HUES64 (cell line): ENCODE data around the gene SMARCD3. TPM values are rescaled to one million over a fixed set of nuclear protein-coding genes. Genes with fewer than 3 reads are reported as not detected.

Experiments
- H3K27ac ChIP-seq: 2 replicates; pipeline ENCODE4 v1.7.0; 2013; ENCODE audit warnings: low read depth, low read length, inconsistent platforms
- H3K27me3 ChIP-seq: 2 replicates; pipeline ENCODE4 v1.6.1; 2013; ENCODE audit warnings: mild to moderate bottlenecking, low read length; ENCODE audit not compliant: insufficient read depth
- H3K36me3 ChIP-seq: 2 replicates; pipeline ENCODE4 v1.6.1; 2013; ENCODE audit warnings: mild to moderate bottlenecking, low read length; ENCODE audit not compliant: insufficient read depth
- H3K4me1 ChIP-seq: 2 replicates; pipeline ENCODE4 v1.6.1; 2013; ENCODE audit warnings: mild to moderate bottlenecking, low read length, moderate library complexity; ENCODE audit not compliant: insufficient read depth
- H3K4me3 ChIP-seq: 2 replicates; pipeline ENCODE4 v1.5.1; 2013; ENCODE audit warnings: mild to moderate bottlenecking, low read length, moderate library complexity
- H3K9ac ChIP-seq: 2 replicates; pipeline ENCODE4 v1.6.1; 2013; ENCODE audit warnings: mild to moderate bottlenecking, low read depth, low read length
- H3K9me3 ChIP-seq: 2 replicates; pipeline ENCODE4 v1.6.1; 2013; ENCODE audit warnings: low read depth, low read length; ENCODE audit not compliant: insufficient read depth
- WGBS: fragments of 150-250, 120-280 bp; methylation state at CpG from one replicate; pipeline ENCODE4 v1.1.7; 2013; ENCODE audit warnings: missing lambda C conversion rate; 5-methylcytosine and 5-hydroxymethylcytosine counted together
- polyA plus RNA-seq, 2 experiments: library from polyadenylated mRNA; stranded (reverse); fragments of 50-300 nt; gene quantifications; one replicate each; pipeline ENCODE4 v1.2.3, GENCODE V29; 2013

The SMARCD3 gene
- 7.7 TPM for polyA plus RNA-seq (2013, experiment 1 of 2)
- 11.5 TPM for polyA plus RNA-seq (2013, experiment 2 of 2)

DNA sequence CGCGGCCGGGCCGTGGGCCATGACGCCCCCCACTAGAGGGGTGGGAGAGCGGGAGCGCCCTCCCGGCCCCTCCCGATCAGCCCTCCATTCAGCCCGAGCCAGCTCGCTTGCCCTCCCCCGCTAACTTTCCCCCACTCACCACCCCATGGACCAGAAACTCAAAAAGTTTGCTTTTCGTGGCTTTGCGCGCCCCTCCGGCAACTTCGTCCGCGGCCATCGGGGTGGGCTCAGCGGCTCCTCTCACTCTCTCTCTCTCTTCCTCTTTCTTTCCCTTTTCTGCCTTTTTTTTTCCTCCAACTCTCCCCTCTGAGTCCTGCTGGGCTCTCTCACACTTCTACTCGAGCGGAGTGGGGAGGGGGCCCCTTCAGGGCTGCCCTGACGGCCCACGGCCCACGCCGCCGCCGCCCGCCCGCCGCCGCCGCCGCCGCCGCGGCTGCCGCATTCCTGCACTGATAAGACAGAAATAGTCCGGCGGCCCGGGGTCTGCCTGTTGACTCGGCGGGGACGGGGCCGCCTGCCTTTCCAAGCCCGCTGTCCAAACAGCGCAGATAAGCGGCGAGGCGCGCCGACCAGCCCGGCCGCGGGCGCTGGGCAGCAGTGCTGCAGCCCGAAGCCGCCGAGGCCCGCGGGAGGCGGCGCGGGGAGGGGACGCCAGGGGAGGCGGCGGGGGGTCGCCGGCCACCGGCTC, at the start of gene SMARCD3:
Gene SMARCD3, minus strand, starts transcription at position 349 of the 688 bp plus-strand sequence. Its CDS starts 132 bp downstream, at position 217.
- peaks cover 50% of the 10 kb centered on the region for H3K4me1 ChIP-seq
- no peaks in the 10 kb centered on the region for H3K36me3 ChIP-seq
- no peaks in the 10 kb centered on the region for H3K9me3 ChIP-seq
- H3K27ac ChIP-seq, result no peak within 1 kb of the TSS; the same call in 1 of the 2 replicates
- H3K4me3 ChIP-seq, result peak within 1 kb of the TSS; percentile 57
- peaks cover 89% of the 10 kb centered on the region for H3K27me3 ChIP-seq
- WGBS, result under 1% methylated on average over 71 of the region's 71 CpGs
- no peak within 1 kb of the TSS for H3K9ac ChIP-seq

- Histone ChIP-seq H3K4me1 (no peaks in the 10 kb centered on the region), H3K4me3 (no peak overlapping the region), H3K36me3 (no peaks in the 10 kb centered on the region), H3K27me3 (peaks cover 24% of the 10 kb centered on the region; the same call in 1 of the 2 replicates), H3K27ac (no peak overlapping the region), H3K9ac (no peak overlapping the region), H3K9me3 (peaks cover 4% of the 10 kb centered on the region; the same call in 1 of the 2 replicates)
- 91% methylated on average over 2 of the region's 3 CpGs for WGBS
Observed at GRCh38 chr7:151296202-151296992, 47.9 kb upstream of the SMARCD3 start.

DNA sequence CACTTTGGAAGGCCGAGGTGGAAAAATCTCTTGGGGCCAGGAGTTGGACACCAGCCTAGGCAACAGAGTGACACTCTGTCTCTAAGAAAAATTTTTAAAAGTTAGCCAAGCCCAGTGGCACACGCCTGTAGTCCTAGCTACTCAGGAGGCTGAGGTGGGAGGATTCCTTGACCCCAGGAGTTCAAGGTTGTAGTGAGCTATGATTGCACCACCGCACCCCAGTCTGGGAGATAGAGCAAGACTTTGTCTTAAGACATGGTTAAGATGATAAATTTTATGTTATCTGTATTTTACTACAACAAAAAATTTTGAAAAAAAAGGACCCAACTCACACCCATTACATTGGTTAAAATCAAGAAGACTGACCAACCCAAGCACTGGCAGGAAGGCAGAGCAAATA, 44.4 kb upstream of the SMARCD3 start:
- WGBS, result 97% methylated on average over 3 of the region's 3 CpGs
- no peak overlapping the region for H3K9ac ChIP-seq
- H3K4me1 ChIP-seq, result no peaks in the 10 kb centered on the region
- H3K36me3 ChIP-seq, result no peaks in the 10 kb centered on the region
- H3K27ac ChIP-seq, result no peak overlapping the region
- peaks cover 4% of the 10 kb centered on the region; the same call in 1 of the 2 replicates for H3K9me3 ChIP-seq
- no peak overlapping the region for H3K4me3 ChIP-seq
- peaks cover 13% of the 10 kb centered on the region; the same call in 1 of the 2 replicates for H3K27me3 ChIP-seq

- 86% methylated on average over 2 of the region's 2 CpGs for WGBS
- no peaks in the 10 kb centered on the region for H3K36me3 ChIP-seq
- H3K4me3 ChIP-seq, result no peak overlapping the region
- H3K27ac ChIP-seq, result no peak overlapping the region
- no peaks in the 10 kb centered on the region for H3K9me3 ChIP-seq
- no peak overlapping the region for H3K9ac ChIP-seq
- peaks cover 13% of the 10 kb centered on the region; the same call in 1 of the 2 replicates for H3K27me3 ChIP-seq
- no peaks in the 10 kb centered on the region for H3K4me1 ChIP-seq
Observed at GRCh38 chr7:151291206-151291605, 42.7 kb upstream of the SMARCD3 start.

GRCh38 chr7:151290355-151290760, 41.9 kb upstream of the SMARCD3 start:
- no peak overlapping the region for H3K4me3 ChIP-seq
- WGBS, result 81% methylated on average over 4 of the region's 4 CpGs

GRCh38 chr7:151289891-151290290, 41.4 kb upstream of the SMARCD3 start:
- Histone ChIP-seq H3K4me1 (no peaks in the 10 kb centered on the region), H3K27me3 (peaks cover 10% of the 10 kb centered on the region; the same call in 1 of the 2 replicates), H3K4me3 (no peak overlapping the region), H3K36me3 (no peaks in the 10 kb centered on the region), H3K9ac (no peak overlapping the region), H3K9me3 (no peaks in the 10 kb centered on the region), H3K27ac (no peak overlapping the region)
- WGBS, result 93% methylated on average over 2 of the region's 2 CpGs

More at GRCh38 chr7:151290355-151290760, 41.9 kb upstream of the SMARCD3 start:
- Histone ChIP-seq H3K27ac (no peak overlapping the region), H3K36me3 (no peaks in the 10 kb centered on the region), H3K9me3 (no peaks in the 10 kb centered on the region), H3K4me1 (no peaks in the 10 kb centered on the region), H3K9ac (no peak overlapping the region), H3K27me3 (peaks cover 13% of the 10 kb centered on the region; the same call in 1 of the 2 replicates)

DNA sequence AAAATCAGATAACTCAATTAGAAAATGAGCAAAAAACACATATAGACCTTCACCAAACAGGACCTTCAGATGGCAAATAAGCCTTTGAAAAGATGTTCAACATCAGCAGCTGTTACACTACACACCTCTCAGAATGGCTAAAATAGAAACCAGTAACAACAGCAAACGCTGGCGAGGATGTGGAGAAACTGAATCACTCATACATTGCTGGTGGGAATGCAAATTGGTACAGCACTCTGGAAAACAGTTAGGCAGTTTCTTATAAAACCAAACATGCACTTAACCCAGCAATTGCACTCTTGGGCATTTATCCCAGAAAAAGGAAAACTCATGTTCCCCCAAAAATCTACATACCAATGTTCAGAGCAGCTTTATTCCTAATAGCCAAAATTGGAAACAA, 37.7 kb upstream of the SMARCD3 start:
- Histone ChIP-seq H3K4me3 (no peak overlapping the region), H3K4me1 (no peaks in the 10 kb centered on the region), H3K27ac (no peak overlapping the region), H3K36me3 (no peaks in the 10 kb centered on the region), H3K9ac (no peak overlapping the region), H3K27me3 (no peaks in the 10 kb centered on the region), H3K9me3 (no peaks in the 10 kb centered on the region)
- 89% methylated on average over 2 of the region's 2 CpGs for WGBS

DNA sequence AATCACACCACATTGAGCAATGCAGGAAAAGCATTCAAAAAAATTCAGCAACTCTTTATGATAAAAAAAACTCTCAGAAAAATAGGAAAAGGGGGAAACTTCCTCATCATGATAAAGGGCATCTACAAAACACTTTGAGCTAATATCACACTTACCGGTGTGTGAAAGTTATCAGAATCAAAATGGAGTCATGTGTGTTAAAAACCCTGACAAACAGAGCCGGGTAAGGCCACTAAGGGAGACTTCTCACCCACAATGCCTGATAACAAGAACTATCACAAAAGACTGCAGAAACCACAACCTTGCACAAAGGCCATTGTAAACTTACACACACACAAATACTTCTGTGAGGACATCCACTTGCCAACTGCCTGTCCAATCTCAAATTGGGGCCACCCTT, 34.8 kb upstream of the SMARCD3 start:
- Histone ChIP-seq H3K36me3 (no peaks in the 10 kb centered on the region), H3K27me3 (0 out of 2 replicates have a peak, but pooled peaks cover 8% of the 10 kb centered on the region), H3K27ac (no peak overlapping the region), H3K9ac (no peak overlapping the region), H3K4me3 (no peak overlapping the region), H3K4me1 (no peaks in the 10 kb centered on the region), H3K9me3 (no peaks in the 10 kb centered on the region)
- WGBS, result 96% methylated on average over 1 of the region's 2 CpGs

DNA sequence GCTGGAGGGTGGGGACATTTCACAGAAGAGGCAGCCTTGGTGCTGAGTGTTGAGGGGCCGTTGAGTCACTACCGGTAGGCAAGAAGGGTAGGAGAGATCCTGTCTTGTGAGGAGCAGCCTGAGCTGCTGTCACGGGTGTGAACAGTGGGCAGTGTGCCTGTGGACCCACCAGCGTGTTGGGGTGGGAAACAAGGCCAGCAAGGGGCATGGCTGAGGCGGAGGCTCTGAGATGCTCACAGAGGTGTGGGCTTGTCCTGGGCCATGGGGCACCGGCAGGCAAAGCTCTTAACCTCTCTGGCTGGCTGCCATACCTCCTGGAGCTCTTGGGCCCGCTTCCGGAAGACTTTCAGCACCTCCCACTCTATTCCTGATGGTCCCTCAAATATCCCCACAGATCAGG, 33.6 kb upstream of the SMARCD3 start:
- Histone ChIP-seq H3K27ac (no peak overlapping the region), H3K9ac (no peak overlapping the region), H3K4me1 (0 out of 2 replicates have a peak, but pooled peaks cover 4% of the 10 kb centered on the region), H3K27me3 (peaks cover 16% of the 10 kb centered on the region), H3K9me3 (no peaks in the 10 kb centered on the region), H3K36me3 (no peaks in the 10 kb centered on the region), H3K4me3 (no peak overlapping the region)
- 81% methylated on average over 8 of the region's 8 CpGs for WGBS

GRCh38 chr7:151281686-151282085, 33.2 kb upstream of the SMARCD3 start:
- Histone ChIP-seq H3K9ac (no peak overlapping the region), H3K27ac (no peak overlapping the region), H3K4me1 (0 out of 2 replicates have a peak, but pooled peaks cover 4% of the 10 kb centered on the region), H3K36me3 (no peaks in the 10 kb centered on the region), H3K4me3 (no peak overlapping the region), H3K27me3 (peaks cover 17% of the 10 kb centered on the region), H3K9me3 (no peaks in the 10 kb centered on the region)
- WGBS, result 63% methylated on average over 6 of the region's 6 CpGs

DNA sequence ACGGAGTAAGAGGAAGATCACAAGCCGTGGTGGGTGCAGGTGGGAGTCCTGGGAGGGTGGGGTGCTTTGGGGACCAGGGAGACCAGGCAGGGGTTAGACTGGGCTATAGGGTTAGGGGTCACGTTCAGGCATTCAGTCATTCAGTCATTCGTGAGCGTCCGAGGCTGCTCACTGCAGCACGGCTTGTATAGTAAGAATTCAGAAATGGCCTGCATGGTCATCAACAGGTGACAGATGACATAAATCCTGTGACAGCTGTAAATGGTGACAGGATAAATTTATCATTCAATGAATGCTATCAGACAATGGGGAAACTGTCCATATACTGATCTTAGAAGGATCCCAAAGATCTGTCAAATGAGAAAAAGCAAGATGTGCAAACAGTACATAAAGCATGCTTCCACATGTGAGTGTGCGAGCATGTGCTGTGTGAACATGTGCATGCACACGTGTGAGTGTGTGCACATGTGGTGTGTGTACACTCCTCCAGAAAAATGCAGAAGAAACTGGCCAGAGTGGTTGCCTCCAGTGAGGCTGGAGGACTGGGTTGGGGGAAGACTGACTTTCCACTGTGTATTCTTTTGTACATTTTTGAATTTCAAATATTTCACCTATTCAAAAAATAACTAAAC, 32.0 kb upstream of the SMARCD3 start:
- 0 out of 2 replicates have a peak, but pooled peaks cover 4% of the 10 kb centered on the region for H3K4me1 ChIP-seq
- no peak overlapping the region for H3K4me3 ChIP-seq
- H3K9me3 ChIP-seq, result no peaks in the 10 kb centered on the region
- H3K9ac ChIP-seq, result no peak overlapping the region
- H3K27ac ChIP-seq, result no peak overlapping the region
- H3K36me3 ChIP-seq, result no peaks in the 10 kb centered on the region
- peaks cover 28% of the 10 kb centered on the region for H3K27me3 ChIP-seq
- WGBS, result 91% methylated on average over 9 of the region's 9 CpGs
